Caco-2 (cell line): ENCODE results near the gene RFTN1. TPM values are rescaled to one million over a fixed set of nuclear protein-coding genes. Genes with fewer than 3 reads are reported as not detected.

Experiments
- BruUV-seq: library from RNA; stranded (reverse); fragments of 400-500 nt; replicated peaks from 2 replicates; lab custom pipeline; 2021; lab: Mats Ljungman, UMichigan
- CTCF ChIA-PET: fragments of 300-600 bp; sonication (Branson Sonifier 250); formaldehyde crosslinking; loops from one replicate; lab custom pipeline; 2022; ENCODE audit warnings: antibody characterized with exemption; lab: Charles Lee
- POLR2A ChIA-PET: fragments of 300-600 bp; sonication (Branson Sonifier 250); formaldehyde crosslinking; loops from one replicate; lab custom pipeline; 2022; ENCODE audit warnings: antibody characterized with exemption; lab: Charles Lee
- DNase-seq, 2 experiments: peaks; one replicate each; pipeline versions ENCODE4 v3.0.0 to v3.0.0-alpha.2; 2020 to 2022
- H3K27me3 ChIP-seq: replicated peaks from 2 replicates; pipeline ENCODE4 v1.6.0; 2011; ENCODE audit warnings: low read length; ENCODE audit not compliant: control insufficient read depth, insufficient read depth
- H3K36me3 ChIP-seq: 2 replicates; pipeline ENCODE4 v1.5.1; 2011; ENCODE audit warnings: low read length; ENCODE audit not compliant: control insufficient read depth, insufficient read depth
- H3K4me1 ChIP-seq: fragments of 250-450 bp; sonication (Bioruptor Pico); 2 replicates; pipeline ENCODE4 v1.5.1; 2020; ENCODE audit warnings: mild to moderate bottlenecking
- H3K4me3 ChIP-seq: 2 replicates; pipeline ENCODE4 v1.5.1; 2011; ENCODE audit warnings: low read depth, mild to moderate bottlenecking, control low read depth, low read length
- H3K9me3 ChIP-seq: fragments of 250-450 bp; sonication (Bioruptor Pico); 2 replicates; pipeline ENCODE4 v1.5.1; 2020; ENCODE audit warnings: mild to moderate bottlenecking, moderate library complexity
- H3K27ac Mint-ChIP-seq: one replicate; pipeline ENCODE4 v1.8.0; 2022; ENCODE audit warnings: mixed read lengths; ENCODE audit not compliant: unreplicated experiment
- H3K27me3 Mint-ChIP-seq: one replicate; pipeline ENCODE4 v1.8.0; 2022; ENCODE audit warnings: mixed read lengths; ENCODE audit not compliant: insufficient read depth, unreplicated experiment
- H3K36me3 Mint-ChIP-seq: one replicate; pipeline ENCODE4 v1.8.0; 2022; ENCODE audit warnings: mild to moderate bottlenecking, mixed read lengths; ENCODE audit not compliant: insufficient read depth, unreplicated experiment
- H3K4me1 Mint-ChIP-seq: one replicate; pipeline ENCODE4 v1.8.0; 2022; ENCODE audit warnings: low read depth, mixed read lengths; ENCODE audit not compliant: unreplicated experiment
- H3K4me3 Mint-ChIP-seq: one replicate; pipeline ENCODE4 v1.8.0; 2022; ENCODE audit warnings: mild to moderate bottlenecking, moderate library complexity, mixed read lengths; ENCODE audit not compliant: unreplicated experiment
- H3K9me3 Mint-ChIP-seq: one replicate; pipeline ENCODE4 v1.8.0; 2022; ENCODE audit warnings: mixed read lengths; ENCODE audit not compliant: unreplicated experiment
- CTCF ChIP-seq, 2 experiments: fragments of 200-600 bp in 1 of 2; IDR thresholded peaks; 1 replicate in 1 of 2; 2 replicates in 1 of 2; pipeline versions ENCODE4 v1.5.1 to v1.8.0; 2011 to 2022; ENCODE audit warnings: antibody characterized with exemption in 1 of 2, control low read depth in 1 of 2, inconsistent platforms in 1 of 2, low read depth in 1 of 2, low read length in 1 of 2, mild to moderate bottlenecking in 1 of 2, moderate library complexity in 1 of 2; ENCODE audit not compliant: insufficient read depth in 1 of 2, severe bottlenecking in 1 of 2, unreplicated experiment in 1 of 2
- intact Hi-C: fragments of 100-400 bp; cut with micrococcal nuclease; formaldehyde crosslinking; loops from one replicate; pipeline ENCODE4 v1.10.0; 2022; ENCODE audit not compliant: unreplicated experiment
- total RNA-seq: library from RNA; stranded (reverse); gene quantifications from 2 replicates; pipeline ENCODE4 v1.2.3, GENCODE V29; 2022

RFTN1 gene
- total RNA-seq, 1 experiment from 2014 or later = 10.2 TPM

DNA sequence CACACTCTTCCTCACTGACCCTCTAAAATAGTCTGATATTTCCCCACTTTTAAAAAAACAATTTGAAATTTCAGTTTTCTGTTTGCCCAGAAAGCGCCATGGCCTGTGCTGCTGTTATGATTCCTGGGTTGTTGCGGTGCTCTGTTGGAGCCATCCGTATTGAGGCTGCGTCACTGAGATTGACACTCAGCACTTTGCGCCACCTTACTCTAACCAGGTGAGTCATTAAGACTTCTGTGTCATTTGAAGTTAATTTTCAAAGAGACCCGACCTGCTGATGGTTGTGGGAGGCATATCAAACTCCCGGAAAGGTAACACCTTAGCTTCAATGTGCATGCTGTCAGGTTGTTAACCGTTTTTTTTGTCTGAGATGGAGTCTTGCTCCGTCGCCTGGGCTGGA, 242.6 kb downstream of the RFTN1 start:
- Mint-ChIP-seq H3K27ac (no peak overlapping the region), H3K4me1 (peaks cover 8% of the 10 kb centered on the region), H3K36me3 (peaks cover 27% of the 10 kb centered on the region), H3K9me3 (no peaks in the 10 kb centered on the region), H3K27me3 (no peaks in the 10 kb centered on the region), H3K4me3 (no peak overlapping the region)
- Histone ChIP-seq H3K9me3 (no peaks in the 10 kb centered on the region), H3K4me3 (no peak overlapping the region), H3K36me3 (no peaks in the 10 kb centered on the region), H3K27me3 (no peaks in the 10 kb centered on the region), H3K4me1 (peaks cover 4% of the 10 kb centered on the region)
- no peak for DNase-seq
- no TSS peak for BruUV-seq
- TF ChIP-seq CTCF (IDR thresholded peaks at IDR 0.05; ENCODE audit: insufficient read depth in 1 of 2, low read depth in 1 of 2, low read length in 1 of 2, severe bottlenecking in 1 of 2, unreplicated experiment in 1 of 2) = no peak
- intact Hi-C loops = no loop called here
- ChIA-PET POLR2A (no interaction called here), CTCF (no interaction called here)

DNA sequence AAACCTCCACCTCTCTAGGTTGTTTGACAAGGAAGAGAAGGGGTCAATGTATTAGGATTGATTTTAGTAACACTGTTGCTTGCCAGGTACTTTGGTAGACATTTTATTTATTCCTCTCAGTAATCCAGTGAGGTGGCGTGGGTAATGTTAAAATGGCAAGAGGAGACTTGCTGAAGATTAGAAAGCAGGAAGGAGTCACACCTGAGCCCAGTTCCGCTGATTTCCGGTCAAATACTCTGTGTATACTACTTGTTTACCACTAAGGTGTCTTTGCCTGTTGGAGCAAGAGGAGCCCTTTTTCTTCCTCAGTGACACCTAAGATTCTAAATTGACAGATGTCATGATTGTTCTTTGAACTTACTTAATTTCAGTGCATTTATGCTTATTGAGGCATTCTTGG, 246.8 kb downstream of the RFTN1 start:
- BruUV-seq = no TSS peak
- ChIA-PET POLR2A (no interaction called here), CTCF (interaction anchor here (0.6 kb wide), 1 partner anchor 153 kb away, joined by 4 read pairs; no protein-coding TSS in a partner anchor)
- no peak overlapping the region for H3K4me3 ChIP-seq
- H3K4me1 Mint-ChIP-seq = peaks cover 14% of the 10 kb centered on the region
- no peak for TF ChIP-seq CTCF (IDR thresholded peaks at IDR 0.05; ENCODE audit: insufficient read depth in 1 of 2, low read depth in 1 of 2, low read length in 1 of 2, severe bottlenecking in 1 of 2, unreplicated experiment in 1 of 2)
- intact Hi-C loops = no loop called here
- DNase-seq = no peak
- H3K36me3 ChIP-seq = no peaks in the 10 kb centered on the region
- no peak overlapping the region for H3K27ac Mint-ChIP-seq
- peaks cover 5% of the 10 kb centered on the region for H3K4me1 ChIP-seq
- no peaks in the 10 kb centered on the region for H3K9me3 Mint-ChIP-seq
- no peak overlapping the region for H3K4me3 Mint-ChIP-seq
- H3K9me3 ChIP-seq = no peaks in the 10 kb centered on the region
- no peaks in the 10 kb centered on the region for H3K27me3 ChIP-seq
- no peaks in the 10 kb centered on the region for H3K27me3 Mint-ChIP-seq
- peaks cover 30% of the 10 kb centered on the region for H3K36me3 Mint-ChIP-seq

Other genes with a start within 250 kb of the RFTN1 start
- gene DPH3, start 248.8 kb downstream of the RFTN1 start, total RNA-seq = 25.6 and 30.0 TPM in 2 replicates
- 20.0 and 22.9 TPM in 2 replicates for gene OXNAD1, start 248.5 kb downstream of the RFTN1 start, total RNA-seq
- not detected in 2 replicates for gene DAZL, start 91.7 kb upstream of the RFTN1 start, total RNA-seq